MM.1S (cell line): Measurements from ENCODE around the gene SOCS4.
"Not testable (repeated sequence)": the region's sequence is repeated elsewhere in the genome, so short reads cannot be mapped to it uniquely, and the experiment has no call there.

Experiments used
- CTCF ChIP-seq: fragments of 300-600 bp; sonication (generic); IDR thresholded peaks from 2 replicates; pipeline ENCODE4 v1.5.1; 2016; ENCODE audit warnings: antibody characterized with exemption, low read length, mixed read lengths
- EZH2 ChIP-seq: fragments of 300-600 bp; sonication (generic); optimal IDR thresholded peaks from 2 replicates; pipeline ENCODE3; 2017; ENCODE audit warnings: low read depth, mild to moderate bottlenecking, antibody characterized with exemption, low read length, mixed read lengths
- EZH2phosphoT487 ChIP-seq: fragments of 300-600 bp; sonication (generic); IDR thresholded peaks from 2 replicates; pipeline ENCODE4 v1.6.1; 2018; ENCODE audit warnings: antibody characterized with exemption, low read length

- not testable (repeated sequence) for TF ChIP-seq CTCF, EZH2, EZH2phosphoT487
Observed at GRCh38 chr14:55024365-55024764, 2.7 kb upstream of the SOCS4 start.
